ENCODE results near the gene IL27RA. TPM values are rescaled to one million over a fixed set of nuclear protein-coding genes. Genes with fewer than 3 reads are reported as not detected.

Gene IL27RA
- total RNA-seq, 1 donor from 2014 or later, result 4.0 TPM

DNA sequence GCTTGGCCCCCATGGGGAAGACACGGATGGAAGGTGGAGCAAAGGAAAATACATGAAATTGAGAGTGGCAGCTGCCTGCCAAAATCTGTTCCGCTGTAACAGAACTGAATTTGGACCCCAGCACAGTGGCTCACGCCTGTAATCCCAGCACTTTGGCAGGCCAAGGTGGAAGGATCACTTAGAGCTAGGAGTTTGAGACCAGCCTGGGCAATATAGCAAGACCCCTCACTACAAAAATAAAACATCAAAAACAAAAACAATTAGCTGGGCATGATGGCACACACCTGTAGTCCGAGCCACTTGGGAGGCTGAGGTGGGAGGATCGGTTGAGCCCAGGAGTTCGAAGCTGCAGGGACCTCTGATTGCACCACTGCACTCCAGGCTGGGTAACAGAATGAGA lies 20.9 kb downstream of the IL27RA start:
- Histone ChIP-seq H3K4me1 (peaks cover 4% of the 10 kb centered on the region), H3K27me3 (ENCODE audit: low read depth) (peaks cover 10% of the 10 kb centered on the region), H3K36me3 (peaks cover 10% of the 10 kb centered on the region), H3K27ac (replicated peaks) (no peak overlapping the region), H3K9me3 (replicated peaks) (peaks cover 10% of the 10 kb centered on the region), H3K4me3 (no peak overlapping the region)
- DNase-seq, result no peak
- TF ChIP-seq, protein P1, sequence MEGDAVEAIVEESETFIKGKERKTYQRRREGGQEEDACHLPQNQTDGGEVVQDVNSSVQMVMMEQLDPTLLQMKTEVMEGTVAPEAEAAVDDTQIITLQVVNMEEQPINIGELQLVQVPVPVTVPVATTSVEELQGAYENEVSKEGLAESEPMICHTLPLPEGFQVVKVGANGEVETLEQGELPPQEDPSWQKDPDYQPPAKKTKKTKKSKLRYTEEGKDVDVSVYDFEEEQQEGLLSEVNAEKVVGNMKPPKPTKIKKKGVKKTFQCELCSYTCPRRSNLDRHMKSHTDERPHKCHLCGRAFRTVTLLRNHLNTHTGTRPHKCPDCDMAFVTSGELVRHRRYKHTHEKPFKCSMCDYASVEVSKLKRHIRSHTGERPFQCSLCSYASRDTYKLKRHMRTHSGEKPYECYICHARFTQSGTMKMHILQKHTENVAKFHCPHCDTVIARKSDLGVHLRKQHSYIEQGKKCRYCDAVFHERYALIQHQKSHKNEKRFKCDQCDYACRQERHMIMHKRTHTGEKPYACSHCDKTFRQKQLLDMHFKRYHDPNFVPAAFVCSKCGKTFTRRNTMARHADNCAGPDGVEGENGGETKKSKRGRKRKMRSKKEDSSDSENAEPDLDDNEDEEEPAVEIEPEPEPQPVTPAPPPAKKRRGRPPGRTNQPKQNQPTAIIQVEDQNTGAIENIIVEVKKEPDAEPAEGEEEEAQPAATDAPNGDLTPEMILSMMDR (IDR thresholded peaks at IDR 0.05; ENCODE audit: borderline replicate concordance), result no peak
- intact Hi-C loops (cut with micrococcal nuclease), result no loop called here

DNA sequence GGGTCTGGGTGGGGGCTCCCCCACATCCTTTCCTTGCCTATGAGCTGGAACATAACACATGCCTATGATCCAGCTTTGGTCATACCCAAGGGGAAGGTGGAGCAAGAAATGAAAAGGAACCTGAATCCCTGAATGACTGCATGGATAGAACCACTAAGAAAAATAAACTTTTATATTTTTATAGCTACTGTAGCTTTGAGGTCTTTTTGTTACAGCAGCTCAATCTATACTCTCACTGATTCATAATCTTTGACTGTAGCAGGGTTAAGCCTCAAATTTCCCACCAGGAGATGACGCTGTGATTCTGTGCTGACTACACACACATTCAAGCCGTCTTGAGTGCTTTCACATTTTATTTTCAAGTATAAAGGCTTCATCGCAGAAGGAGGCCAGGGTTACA lies 21.5 kb downstream of the IL27RA start:
- H3K27ac ChIP-seq (replicated peaks), result no peak overlapping the region
- no peak for DNase-seq
- H3K36me3 ChIP-seq, result peaks cover 10% of the 10 kb centered on the region
- intact Hi-C loops (cut with micrococcal nuclease), result no loop called here
- peaks cover 10% of the 10 kb centered on the region for H3K9me3 ChIP-seq (replicated peaks)
- TF ChIP-seq, protein P1 (IDR thresholded peaks at IDR 0.05; ENCODE audit: borderline replicate concordance), result no peak
- H3K4me1 ChIP-seq, result peaks cover 9% of the 10 kb centered on the region
- H3K27me3 ChIP-seq (ENCODE audit: low read depth), result peaks cover 16% of the 10 kb centered on the region
- H3K4me3 ChIP-seq, result no peak overlapping the region

GRCh38 chr19:14053500-14053899 lies 21.9 kb downstream of the IL27RA start:
- H3K27ac ChIP-seq (replicated peaks), result no peak overlapping the region

GRCh38 chr19:14054099-14054498 lies 22.5 kb downstream of the IL27RA start:
- intact Hi-C loops (cut with micrococcal nuclease), result no loop called here
- peaks cover 10% of the 10 kb centered on the region for H3K9me3 ChIP-seq (replicated peaks)
- H3K36me3 ChIP-seq, result peaks cover 10% of the 10 kb centered on the region
- no peak for DNase-seq
- peaks cover 27% of the 10 kb centered on the region for H3K27me3 ChIP-seq (ENCODE audit: low read depth)
- TF ChIP-seq, protein P1 (IDR thresholded peaks at IDR 0.05; ENCODE audit: borderline replicate concordance), result no peak
- peaks cover 18% of the 10 kb centered on the region for H3K4me1 ChIP-seq
- H3K4me3 ChIP-seq, result no peak overlapping the region
- H3K27ac ChIP-seq (replicated peaks), result no peak overlapping the region

More at GRCh38 chr19:14053500-14053899, 21.9 kb downstream of the IL27RA start:
- peaks cover 12% of the 10 kb centered on the region for H3K4me1 ChIP-seq
- H3K27me3 ChIP-seq (ENCODE audit: low read depth), result peaks cover 21% of the 10 kb centered on the region
- DNase-seq, result no peak
- TF ChIP-seq, protein P1 (IDR thresholded peaks at IDR 0.05; ENCODE audit: borderline replicate concordance), result no peak
- peaks cover 10% of the 10 kb centered on the region for H3K9me3 ChIP-seq (replicated peaks)
- no peak overlapping the region for H3K4me3 ChIP-seq
- intact Hi-C loops (cut with micrococcal nuclease), result no loop called here
- peaks cover 10% of the 10 kb centered on the region for H3K36me3 ChIP-seq

DNA sequence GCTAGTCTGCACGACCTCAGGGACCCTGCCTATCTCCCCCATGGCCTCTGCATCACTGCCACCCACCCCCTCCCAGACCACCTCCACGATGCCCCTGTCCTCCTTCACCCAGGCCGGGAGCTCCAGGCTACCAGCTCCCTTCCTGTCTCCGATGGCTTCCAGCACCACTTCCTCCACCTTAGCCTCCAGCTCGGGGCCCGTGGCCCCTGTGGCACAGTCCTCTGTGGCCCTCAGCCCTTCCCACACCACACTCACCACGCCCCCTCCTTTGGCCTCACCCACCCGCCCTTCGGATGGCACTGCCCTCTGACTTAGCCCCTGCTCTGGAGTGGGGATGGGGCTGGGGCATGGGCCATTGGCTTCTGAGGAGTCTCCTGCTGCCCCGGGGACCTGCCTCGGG lies 23.2 kb downstream of the IL27RA start:
- TF ChIP-seq, protein P1 (IDR thresholded peaks at IDR 0.05; ENCODE audit: borderline replicate concordance), result no peak
- Histone ChIP-seq H3K36me3 (peaks cover 10% of the 10 kb centered on the region), H3K9me3 (replicated peaks) (peaks cover 10% of the 10 kb centered on the region), H3K27me3 (ENCODE audit: low read depth) (peaks cover 33% of the 10 kb centered on the region), H3K27ac (replicated peaks) (no peak overlapping the region), H3K4me3 (no peak overlapping the region), H3K4me1 (peaks cover 18% of the 10 kb centered on the region)
- intact Hi-C loops (cut with micrococcal nuclease), result no loop called here
- no peak for DNase-seq
